Hippocampal formation (tissue), 2 donors: ENCODE measurements around the gene NCOA7.

Experiments used
- DNase-seq, 2 donors: peaks; one replicate each; lab custom pipeline; 2025; lab: John Stamatoyannopoulos, UW

NCOA7 gene

DNA sequence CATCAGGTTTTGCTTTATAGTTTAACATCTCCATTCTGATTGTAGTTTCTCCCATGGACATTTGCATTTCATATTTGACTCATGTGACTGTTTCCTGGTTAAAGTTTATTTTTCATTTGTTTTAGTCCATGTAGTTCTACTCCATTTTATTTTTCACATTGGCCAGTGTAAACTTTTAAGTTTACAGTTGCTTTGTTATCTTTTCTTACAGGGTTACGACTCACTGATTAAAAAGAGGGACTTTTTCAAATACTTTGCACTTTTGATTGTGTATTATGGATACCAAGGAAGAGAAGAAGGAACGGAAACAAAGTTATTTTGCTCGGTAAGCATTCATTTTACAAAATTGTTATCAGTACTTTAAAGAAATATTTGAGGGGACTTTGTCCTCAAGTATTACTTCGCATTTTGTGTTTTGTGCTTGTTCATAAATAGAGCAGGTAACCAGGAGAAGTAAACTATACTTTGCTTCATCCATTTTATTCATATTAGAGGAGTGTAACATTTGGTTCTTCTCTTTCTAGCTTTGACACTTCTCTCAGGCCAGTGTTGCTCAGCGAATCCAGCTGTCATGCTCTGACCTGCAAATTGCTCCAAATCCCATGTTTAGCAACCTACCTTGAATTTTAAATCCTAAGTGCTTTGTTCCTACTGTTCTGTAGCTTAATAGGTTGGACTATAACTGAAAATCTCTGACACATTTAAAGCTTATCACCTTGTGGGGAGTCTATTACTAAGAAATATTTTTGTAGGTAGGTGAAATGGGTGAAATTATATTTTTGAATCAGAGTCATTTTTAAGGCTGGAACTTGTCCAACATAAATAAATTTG, 24.5 kb downstream of the NCOA7 start:
- no peak for DNase-seq

DNA sequence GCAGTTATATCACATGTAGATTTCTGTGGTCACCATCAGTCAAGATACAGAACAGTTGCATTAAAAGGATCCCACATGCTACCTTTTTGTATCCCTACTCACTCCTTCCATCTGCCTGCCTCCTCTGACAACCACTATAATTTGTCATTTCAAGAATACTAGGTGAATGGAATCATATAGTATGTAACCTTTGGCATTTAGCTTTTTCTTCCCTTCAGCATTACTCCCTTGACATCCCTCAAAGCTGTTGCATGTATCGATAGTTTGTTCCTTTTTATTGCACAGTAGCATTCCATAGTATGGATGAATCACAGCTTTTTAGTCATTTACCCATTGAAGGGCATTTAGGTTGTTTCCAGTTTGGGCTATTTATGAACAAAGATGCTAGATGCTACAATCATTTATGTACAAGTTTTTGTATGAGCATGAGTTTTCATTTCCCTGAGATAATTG, 26.1 kb downstream of the NCOA7 start:
- no peak for DNase-seq

DNA sequence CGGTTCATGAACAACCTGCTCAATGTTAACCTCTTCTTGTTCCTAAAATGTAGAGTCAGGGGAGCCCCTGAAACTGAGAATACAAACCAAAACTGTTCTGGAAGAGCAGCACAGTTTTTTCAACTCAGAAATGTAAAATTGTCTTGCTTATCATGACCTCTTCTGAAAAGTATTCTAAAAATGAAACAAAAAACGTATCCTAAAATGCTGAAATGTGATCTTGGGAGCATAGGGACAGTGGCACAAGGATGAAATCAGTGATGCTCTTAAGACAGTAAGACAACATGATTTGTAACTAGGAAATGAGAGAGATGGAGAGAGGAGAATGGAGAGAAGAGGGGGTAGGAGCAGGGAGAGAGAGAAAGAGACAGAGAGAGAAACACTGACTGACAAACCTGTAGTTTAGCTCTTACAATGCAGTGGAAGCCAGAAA, 27.5 kb downstream of the NCOA7 start:
- DNase-seq = no peak

DNA sequence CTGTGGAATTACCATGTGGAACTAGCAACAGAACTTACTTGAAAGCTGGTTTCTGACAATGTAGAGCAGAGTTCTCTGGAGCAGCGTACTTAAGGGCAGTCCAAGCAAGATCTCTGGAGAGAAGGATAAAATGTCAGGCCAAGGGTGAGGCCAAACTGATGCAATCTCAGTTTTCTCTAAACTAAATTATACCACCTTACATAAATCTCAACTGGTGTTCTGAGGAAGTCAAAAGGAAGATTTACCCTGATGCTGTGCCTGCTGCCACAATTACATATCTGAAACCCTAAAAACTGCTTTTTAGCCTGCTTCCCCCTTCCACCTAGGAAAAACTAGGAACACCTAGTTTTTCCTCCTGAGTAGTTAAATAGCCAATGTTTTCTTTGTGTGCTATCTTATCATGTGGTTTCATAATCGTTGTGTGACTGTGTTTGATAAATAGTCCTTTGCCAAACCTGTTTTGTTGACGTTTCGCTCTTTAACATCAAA, 28.1 kb downstream of the NCOA7 start:
- DNase-seq = no peak

DNA sequence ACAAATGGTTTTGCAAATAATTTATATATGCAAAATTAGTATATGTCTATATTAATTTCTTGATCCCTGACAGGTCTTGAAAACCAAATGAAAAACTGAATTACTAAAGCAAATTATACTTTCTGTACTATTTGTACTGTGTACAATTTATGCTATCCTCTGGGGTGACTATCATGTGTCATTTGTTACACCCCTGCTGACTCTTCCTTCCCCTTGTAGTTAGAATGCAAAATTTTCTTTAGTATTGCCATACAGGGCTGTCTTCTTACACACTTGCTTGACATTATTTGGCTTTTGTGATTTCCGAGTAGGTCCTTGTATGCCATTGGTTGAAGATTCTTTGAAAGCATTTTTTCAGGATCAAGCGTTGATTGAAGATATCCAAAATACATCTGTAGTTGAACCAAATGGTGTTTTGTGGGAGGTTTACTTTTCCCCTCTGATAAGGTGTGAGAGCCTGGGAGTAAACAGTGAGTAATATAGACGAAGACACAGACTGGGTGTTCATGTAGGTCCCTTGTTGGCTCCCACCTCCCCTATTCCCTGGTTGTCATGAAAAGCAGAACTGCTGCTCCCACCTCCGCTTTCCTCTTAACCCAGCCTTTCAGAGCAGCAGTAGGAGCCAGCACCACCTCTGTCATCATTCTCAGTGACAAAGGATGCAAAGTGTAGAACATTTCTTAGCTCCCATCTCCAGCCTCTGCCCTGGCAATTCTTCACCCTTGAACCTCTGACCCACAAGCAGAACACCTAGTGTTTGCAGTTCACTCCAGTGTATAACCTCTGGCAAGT, 29.0 kb downstream of the NCOA7 start:
- DNase-seq = no peak

DNA sequence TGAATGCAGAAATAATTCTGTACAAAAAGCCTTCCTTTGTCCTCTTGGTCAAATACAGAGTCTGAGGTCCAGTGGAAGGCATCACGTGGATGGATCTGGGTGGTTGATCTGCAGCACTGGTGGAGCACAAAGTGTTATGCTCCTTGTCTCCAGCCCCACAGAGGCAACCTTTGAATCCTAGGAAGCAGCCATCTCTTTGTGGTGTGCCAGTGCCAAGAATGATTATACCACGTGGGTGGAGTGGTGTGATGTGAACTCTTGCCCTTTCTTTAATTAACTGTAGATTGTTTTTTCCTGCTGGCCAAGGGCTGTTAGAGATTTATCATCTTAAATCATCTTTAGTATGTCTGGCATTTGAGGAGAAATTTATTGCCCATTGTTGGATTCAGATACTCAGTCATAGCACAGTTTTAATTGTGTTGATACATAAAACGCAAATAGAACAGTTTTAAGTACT, 31.1 kb downstream of the NCOA7 start:
- peak in 1 of 2 donors; percentile 56 for DNase-seq

DNA sequence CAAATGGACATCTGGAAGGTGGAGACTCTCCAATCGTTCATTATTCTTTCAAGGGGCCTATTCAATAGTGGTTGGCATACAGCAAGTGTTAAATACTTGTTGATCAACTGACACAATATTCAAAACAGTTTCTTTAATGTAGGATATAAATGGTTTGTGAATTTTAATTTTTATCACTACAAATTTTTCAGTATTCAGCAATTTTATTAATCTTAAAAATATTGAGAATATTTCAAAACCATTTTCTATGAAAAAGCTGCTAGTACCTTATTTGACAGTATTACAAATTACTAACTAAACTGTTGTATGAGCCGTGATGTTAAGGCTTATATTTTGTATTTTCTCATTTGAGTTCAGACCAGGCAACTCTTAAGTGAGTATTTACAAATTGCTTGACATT, 32.4 kb downstream of the NCOA7 start:
- no peak for DNase-seq

DNA sequence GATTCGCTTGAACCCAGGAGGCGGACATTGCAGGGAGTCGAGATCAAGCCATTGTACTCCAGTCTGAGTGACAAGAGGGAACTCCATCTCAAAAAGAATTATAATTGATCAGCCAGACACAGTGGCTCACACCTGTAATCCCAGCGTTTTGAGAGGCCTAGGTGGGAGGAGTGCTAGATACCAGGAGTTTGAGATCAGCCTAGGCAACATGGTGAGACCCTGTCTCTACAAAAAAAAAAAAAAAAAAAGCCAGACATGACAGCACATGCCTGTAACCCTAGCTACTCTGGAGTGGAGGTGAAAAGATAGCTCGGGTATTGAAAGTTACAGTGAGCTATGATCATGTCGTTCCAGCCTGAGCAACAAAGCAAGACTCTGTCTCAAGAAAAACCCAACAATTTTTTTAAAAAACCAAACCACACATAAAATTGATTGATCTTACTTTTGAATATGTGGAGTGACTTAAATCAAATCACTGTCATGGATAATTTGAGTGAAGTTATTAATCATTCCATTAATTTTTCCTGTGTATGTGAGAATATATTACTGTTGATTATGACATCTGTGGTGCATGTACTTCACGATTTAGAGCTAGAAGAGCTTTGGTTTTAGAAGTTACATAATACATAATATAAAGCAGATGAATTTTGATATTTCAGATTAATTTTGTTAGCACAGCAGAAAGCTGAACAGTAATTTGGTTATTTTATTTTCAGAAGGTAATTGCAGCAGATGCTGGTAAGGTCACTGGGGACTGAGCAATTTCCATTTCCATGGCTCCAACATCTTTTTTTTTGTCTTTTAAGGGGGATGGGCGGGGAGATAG, 34.4 kb downstream of the NCOA7 start:
- DNase-seq = no peak

DNA sequence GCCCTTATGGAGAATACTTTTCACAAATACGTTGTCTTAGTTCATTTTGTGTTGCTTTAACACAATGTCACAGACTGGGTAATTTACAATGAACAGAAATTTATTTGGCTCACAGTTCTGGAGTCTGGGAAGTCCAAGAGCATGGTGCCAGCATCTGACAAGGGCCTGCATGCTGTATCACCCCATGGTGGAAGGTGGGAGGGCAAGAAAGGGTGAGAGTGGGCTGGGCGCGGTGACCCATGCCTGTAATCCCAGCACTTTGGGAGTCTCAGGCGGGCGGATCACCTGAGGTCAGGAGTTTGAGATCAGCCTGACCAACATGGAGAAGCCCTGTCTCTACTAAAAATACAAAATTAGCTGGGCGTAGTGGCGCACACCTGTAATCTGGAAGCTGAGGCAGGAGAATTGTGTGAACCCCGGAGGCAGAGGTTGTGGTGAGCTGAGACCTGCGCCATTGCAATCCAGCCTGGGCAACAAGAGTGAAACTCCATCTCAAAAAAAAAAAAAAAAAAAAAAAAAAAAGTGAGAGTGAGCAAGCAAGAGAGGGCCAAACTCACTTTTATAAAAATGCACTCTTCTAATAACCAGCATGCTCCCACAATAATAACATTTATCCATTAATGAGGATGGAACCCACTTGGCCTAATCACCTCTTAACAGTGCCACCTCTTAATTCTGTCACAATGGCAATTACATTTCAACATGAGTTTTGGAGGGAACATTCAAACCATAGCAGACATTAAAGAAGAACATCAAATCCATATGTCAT, 36.1 kb downstream of the NCOA7 start:
- DNase-seq = no peak

DNA sequence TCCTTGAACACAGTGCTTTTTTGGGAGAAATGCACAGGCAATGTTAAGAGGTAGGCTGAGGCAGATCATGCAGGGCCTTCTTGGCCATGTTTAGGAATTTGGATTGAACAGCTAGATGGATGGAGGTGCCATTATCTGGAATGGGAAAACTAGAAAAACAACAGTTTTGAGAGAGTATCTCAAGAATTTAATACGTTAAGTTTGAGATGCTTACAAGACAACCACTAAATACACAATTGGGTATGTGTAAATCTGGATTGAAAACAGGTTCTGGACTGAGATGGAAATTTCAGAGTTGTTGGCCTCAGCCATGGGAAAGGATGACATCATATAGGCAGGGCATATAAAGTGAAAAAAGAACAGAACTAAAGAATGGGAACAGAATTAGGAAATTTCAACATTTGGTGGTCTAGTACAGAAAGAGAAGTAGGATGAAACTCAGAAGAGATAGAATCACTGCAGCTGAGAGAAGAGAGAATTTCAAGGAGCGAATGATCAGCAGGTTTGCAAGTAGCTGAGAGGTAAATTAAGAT, 37.1 kb downstream of the NCOA7 start:
- DNase-seq = no peak

DNA sequence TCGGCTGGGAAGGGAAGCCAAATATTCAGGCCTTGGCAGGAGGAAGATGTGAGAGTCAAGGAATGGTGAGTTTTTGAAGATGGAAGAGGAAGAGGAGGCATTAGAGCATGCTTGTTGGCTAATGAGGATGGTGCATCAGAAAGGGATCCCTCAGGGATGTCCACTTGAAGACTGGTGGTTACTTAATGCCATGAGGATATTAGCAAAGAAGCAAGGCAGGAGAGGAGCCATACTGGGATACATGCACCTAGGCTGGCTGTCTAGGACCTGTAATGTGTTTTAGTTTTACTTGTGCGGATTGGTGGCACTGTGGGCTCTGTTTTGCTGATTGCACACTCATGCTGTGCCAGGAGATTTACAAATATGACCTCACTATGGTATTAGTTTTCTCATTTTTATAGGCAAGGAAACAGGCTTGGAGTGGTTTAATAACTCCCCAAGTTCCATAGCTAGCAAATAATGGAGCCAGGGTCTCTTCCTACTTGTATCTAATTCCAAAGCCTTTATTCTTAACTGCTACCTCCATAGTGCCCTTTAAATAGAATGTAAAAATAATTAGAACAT, 37.8 kb downstream of the NCOA7 start:
- DNase-seq = no peak

DNA sequence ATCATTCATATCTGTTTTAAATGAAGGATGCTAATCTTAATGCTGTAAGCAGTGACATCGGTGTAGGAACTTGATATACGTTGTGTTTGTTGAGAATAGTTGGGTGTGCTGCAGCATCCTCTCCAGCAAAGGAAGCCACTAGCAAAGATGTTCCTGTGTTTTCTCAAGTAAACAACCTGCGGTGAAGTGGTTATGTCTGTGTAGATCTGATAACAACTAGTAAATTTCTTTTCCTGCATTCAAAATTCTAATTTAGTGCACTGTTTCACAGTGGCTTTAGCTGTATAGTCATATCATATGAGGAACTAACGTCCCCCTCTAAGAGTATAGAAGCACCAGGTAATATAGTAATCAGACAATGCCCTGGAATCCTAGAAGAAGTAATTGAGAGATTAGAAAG, 38.7 kb downstream of the NCOA7 start:
- no peak for DNase-seq

DNA sequence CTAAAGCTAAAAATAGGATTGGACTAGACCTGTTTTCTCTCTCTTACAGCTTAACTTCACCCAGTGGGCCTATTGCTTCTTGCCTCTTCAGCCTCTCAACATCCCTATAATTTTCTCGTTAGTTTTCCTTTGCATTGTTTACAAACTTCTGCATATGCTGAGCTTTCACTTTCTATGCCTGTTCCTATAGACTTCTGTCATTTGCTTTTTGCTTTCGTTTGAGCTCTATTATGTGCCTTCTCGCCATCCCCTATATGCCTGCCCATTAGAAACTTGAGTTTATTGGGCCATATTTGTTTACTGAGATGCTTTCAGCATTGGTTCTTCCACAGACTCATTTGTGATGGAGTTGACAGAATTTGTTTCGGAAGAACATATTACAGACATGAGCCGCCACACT, 40.9 kb downstream of the NCOA7 start:
- DNase-seq = no peak

DNA sequence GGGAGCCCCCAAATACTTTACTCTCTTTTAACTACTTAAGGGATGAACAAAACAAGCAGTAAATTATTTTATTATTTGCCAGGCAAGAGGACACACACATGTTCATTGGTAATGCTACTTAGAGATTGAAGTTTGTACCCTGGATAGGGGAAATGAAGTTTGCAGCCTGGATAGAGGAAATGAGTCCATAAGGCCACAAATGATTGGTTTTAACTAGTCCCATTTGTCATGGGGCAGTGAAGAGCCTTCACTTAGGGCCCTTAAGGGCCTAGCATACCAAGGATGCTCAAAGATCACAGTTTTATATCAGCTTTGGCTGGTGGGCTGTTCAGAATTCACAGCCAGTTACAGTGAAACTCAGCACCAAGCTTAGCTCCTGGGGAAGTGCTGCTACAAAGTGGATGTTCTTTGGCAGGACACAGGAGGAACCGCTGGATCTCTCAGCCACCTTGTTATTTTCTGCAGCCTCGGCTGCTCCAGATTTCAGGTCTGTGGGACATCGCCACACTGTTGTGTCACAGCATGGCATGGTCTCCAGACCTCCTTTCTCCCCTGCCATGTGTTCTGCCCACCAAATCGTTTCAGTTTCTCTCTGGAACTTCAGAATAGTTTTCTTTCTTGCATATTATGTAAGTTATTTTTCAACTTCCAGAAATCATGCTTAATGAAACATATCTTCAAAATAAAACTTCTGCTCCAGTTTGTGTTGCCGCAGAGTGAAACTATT, 41.8 kb downstream of the NCOA7 start:
- DNase-seq = no peak

DNA sequence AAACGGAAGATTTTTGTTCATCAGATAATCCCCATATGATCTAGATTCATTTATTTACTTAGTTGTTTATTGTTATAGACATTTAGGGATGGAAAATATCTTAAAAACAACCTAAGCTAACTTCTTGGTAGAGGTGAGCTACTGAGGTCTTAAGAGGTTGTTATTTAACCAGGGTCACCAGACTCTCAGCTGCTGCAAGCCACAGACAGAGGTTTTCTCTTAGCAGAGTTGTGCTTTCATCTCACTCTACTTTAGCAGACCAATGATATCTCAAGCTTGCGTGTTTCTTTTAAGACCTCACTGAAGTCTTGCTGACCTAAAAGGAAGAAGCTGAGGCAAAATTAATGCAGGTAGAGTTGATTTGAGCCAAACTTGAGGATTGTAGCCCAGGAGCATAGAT, 43.6 kb downstream of the NCOA7 start:
- DNase-seq = no peak

DNA sequence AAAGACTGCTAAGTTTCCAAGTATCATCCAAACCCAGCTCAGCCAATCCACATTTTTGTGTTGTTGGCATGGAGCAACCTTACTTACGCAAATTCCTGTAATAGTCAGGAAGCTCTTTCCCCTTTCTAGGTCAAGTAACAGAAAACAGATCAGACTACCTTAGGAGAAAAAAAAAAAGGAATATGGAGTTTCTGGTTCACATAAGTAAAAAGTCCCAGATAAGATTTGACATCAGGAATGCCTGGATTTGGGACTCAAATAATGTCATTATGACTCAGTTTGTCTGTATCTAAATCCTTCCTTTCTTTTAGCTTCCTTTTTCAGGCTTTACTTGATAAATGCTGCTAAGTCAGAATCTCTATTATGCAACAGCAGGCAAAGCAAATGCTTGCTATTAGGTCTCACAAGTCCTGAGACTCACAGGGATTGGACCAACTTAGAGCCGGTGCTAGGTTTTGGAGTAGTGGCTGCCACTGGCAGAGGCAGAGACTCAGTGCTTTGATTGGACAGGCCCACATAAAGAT, 44.5 kb downstream of the NCOA7 start:
- no peak for DNase-seq

DNA sequence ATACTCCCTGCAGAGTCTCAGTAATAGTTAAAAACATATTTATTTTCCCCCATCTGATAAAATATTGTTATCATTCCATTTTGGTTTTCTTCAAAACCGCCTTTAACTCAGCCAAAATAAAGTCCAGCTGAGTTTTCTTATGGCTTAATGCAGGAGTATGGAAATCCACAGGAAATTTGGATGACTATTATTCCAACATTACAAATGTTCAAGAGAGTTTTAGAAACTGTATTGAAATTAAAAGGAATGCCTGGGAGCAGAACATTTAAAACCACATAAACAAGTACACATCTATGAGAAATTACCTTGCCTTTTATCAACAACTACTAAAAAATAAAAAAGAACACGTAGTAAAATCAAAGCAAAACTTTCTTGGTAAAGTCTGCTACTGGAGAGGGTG, 45.7 kb downstream of the NCOA7 start:
- DNase-seq = no peak

DNA sequence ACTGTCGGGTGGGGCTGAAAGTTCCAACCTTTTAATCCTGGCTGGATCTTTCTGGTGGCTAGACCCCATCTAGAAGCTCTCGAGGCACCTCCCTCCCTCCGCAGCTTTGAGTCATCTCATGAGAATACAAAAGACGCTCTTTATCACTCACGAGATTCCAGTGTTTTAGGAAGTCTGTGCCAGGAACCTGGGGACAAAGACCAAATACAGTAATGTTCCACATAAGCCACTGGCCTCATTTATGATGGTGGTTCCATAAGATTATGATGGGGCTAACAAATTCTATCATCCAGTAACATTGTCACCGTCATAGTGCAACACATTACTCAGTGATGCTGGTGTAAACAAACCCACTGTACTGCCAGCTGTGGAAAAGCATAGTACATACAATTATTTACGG, 48.7 kb downstream of the NCOA7 start:
- DNase-seq = peak; percentile 40 to 45

DNA sequence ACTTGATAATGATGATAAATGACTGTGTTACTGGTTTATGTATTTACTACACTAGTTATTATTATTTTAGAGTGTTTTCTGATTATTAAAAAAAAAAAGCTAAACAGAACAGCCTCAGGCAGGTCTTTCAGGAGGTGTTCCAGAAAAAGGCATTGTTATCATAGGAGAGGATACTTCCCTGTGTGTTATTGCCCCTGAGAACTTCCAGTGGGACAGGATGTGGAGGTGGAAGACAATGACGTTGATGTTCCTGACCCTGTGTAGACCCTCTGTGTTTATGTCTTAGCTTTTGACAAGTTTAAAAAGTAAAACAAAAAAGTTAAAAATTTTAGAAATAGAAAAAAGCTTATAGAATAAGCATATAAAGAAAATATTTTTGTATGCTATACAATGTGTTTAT, 49.1 kb downstream of the NCOA7 start:
- no peak for DNase-seq
